A549 (cell line): ENCODE measurements around the gene WLS. TPM values are rescaled to one million over a fixed set of nuclear protein-coding genes. Genes with fewer than 3 reads are reported as not detected.

Source experiments
- ATAC-seq, 2 experiments: fragments of 200-7000 bp in 1 of 2; fragments of >200 bp in 1 of 2; cut with Nextera tagmentation in 1 of 2; cut with Tn5 transposase in 1 of 2; 3 replicates each; pipeline versions ENCODE4 v1.8.0 to v1.9.1; 2018 to 2020; ENCODE audit warnings: mild to moderate bottlenecking in 1 of 2, moderate library complexity in 1 of 2
- CTCF ChIA-PET: fragments of 300-600 bp; sonication (Branson Sonifier 250); formaldehyde crosslinking; extraction: SDS; loops from one replicate; lab custom pipeline; 2021; ENCODE audit warnings: antibody characterized with exemption, inconsistent platforms; lab: Yijun Ruan, JAX
- POLR2A ChIA-PET: fragments of 350-600 bp; formaldehyde crosslinking; extraction: SDS; loops from one replicate; lab custom pipeline; 2021; ENCODE audit warnings: antibody characterized with exemption, inconsistent platforms; lab: Yijun Ruan, JAX
- DNase-seq, 2 experiments: peaks; one replicate each; pipeline versions ENCODE4 v3.0.0 to v3.0.0-alpha.2; 2011 to 2016; ENCODE audit warnings: low read depth in 1 of 2, low spot score in 1 of 2
- FAIRE-seq: peaks from 2 replicates; lab custom pipeline; 2011; peaks lifted over from hg19 to GRCh38; lab: Jason Lieb, UNC
- H3K27ac ChIP-seq, 2 experiments: fragments of >200 bp; sonication (Bioruptor Twin); formaldehyde crosslinking; 3 replicates each; pipeline ENCODE4 v1.5.1; 2016 to 2017
- H3K4me1 ChIP-seq: fragments of >200 bp; sonication (Bioruptor Twin); formaldehyde crosslinking; 3 replicates; pipeline ENCODE4 v1.6.1; 2016
- H3K4me2 ChIP-seq: fragments of >200 bp; sonication (Bioruptor Twin); formaldehyde crosslinking; 3 replicates; pipeline ENCODE4 v1.6.1; 2016
- H3K4me3 ChIP-seq: fragments of >200 bp; sonication (Bioruptor Twin); formaldehyde crosslinking; 3 replicates; pipeline ENCODE4 v1.5.1; 2016
- H3K9me3 ChIP-seq: fragments of >200 bp; sonication (Bioruptor Twin); formaldehyde crosslinking; 3 replicates; pipeline ENCODE4 v1.6.1; 2016
- BHLHE40 ChIP-seq: IDR thresholded peaks from 2 replicates; pipeline ENCODE4 v1.6.1; 2012; ENCODE audit warnings: low read depth, low read length, inconsistent platforms
- CBX2 ChIP-seq: fragments of 200-600 bp; sonication (generic); IDR thresholded peaks from 2 replicates; pipeline ENCODE4 v1.6.1; 2016; ENCODE audit warnings: low read depth, mild to moderate bottlenecking, borderline replicate concordance
- CBX8 ChIP-seq: fragments of 200-600 bp; sonication (generic); IDR thresholded peaks from 2 replicates; pipeline ENCODE4 v1.6.1; 2016
- CEBPB ChIP-seq, 2 experiments: fragments of >200 bp in 1 of 2; sonication (Bioruptor Twin) in 1 of 2; formaldehyde crosslinking in 1 of 2; IDR thresholded peaks; 2 replicates each; pipeline ENCODE4 v1.6.1; 2012 to 2016
- CHD2 ChIP-seq: fragments of 150-350 bp; IDR thresholded peaks from 2 replicates; pipeline ENCODE4 v1.6.1; 2014; ENCODE audit warnings: low read length; ENCODE audit not compliant: partially characterized antibody
- EHF ChIP-seq: fragments of 250-450 bp; sonication (Bioruptor Pico); IDR thresholded peaks from 2 replicates; pipeline ENCODE4 v1.5.0; 2020; ENCODE audit warnings: mild to moderate bottlenecking
- EHMT2 ChIP-seq: fragments of 200-600 bp; sonication (generic); IDR thresholded peaks from 2 replicates; pipeline ENCODE4 v1.6.1; 2016; ENCODE audit warnings: antibody characterized with exemption, low read depth, mild to moderate bottlenecking, moderate library complexity
- ELK1 ChIP-seq: fragments of 150-350 bp; IDR thresholded peaks from 2 replicates; pipeline ENCODE4 v1.6.1; 2014; ENCODE audit warnings: low read depth, mild to moderate bottlenecking, low read length
- GATA3 ChIP-seq: IDR thresholded peaks from 2 replicates; pipeline ENCODE4 v1.6.1; 2012; ENCODE audit warnings: borderline replicate concordance
- HMGXB4 ChIP-seq: fragments of 250-450 bp; sonication (Bioruptor Pico); IDR thresholded peaks from 2 replicates; pipeline ENCODE4 v1.5.0; 2021; ENCODE audit warnings: mild to moderate bottlenecking, moderate library complexity, borderline replicate concordance
- JUNB ChIP-seq: fragments of >200 bp; sonication (Bioruptor Twin); formaldehyde crosslinking; IDR thresholded peaks from 2 replicates; pipeline ENCODE4 v1.6.1; 2016
- KDM1A ChIP-seq: fragments of 200-600 bp; sonication (generic); IDR thresholded peaks from 2 replicates; pipeline ENCODE4 v1.6.1; 2016; ENCODE audit warnings: low read depth, mild to moderate bottlenecking
- KDM5A ChIP-seq: fragments of 200-600 bp; sonication (generic); IDR thresholded peaks from 2 replicates; pipeline ENCODE4 v1.6.1; 2016; ENCODE audit warnings: antibody characterized with exemption, mild to moderate bottlenecking
- MAFK ChIP-seq: fragments of 450-650 bp; IDR thresholded peaks from 2 replicates; pipeline ENCODE4 v1.6.1; 2014; ENCODE audit not compliant: partially characterized antibody
- MAX ChIP-seq: IDR thresholded peaks from 2 replicates; pipeline ENCODE4 v1.6.1; 2012
- NPAS2 ChIP-seq: fragments of 250-450 bp; sonication (Bioruptor Pico); IDR thresholded peaks from 2 replicates; pipeline ENCODE4 v1.8.0; 2022; ENCODE audit warnings: mild to moderate bottlenecking, moderate library complexity, borderline replicate concordance
- PBX3 ChIP-seq: IDR thresholded peaks from 2 replicates; pipeline ENCODE4 v1.6.1; 2012
- RAD21 ChIP-seq, 2 experiments: fragments of >200 bp in 1 of 2; sonication (Bioruptor Twin) in 1 of 2; formaldehyde crosslinking in 1 of 2; IDR thresholded peaks in 1 of 2; conservative IDR thresholded peaks in 1 of 2; 2 replicates in 1 of 2; 3 replicates in 1 of 2; pipeline ENCODE4 v1.6.1; 2012 to 2018; ENCODE audit warnings: inconsistent platforms in 1 of 2
- RCOR1 ChIP-seq: fragments of 150-350 bp; IDR thresholded peaks from 2 replicates; pipeline ENCODE4 v1.6.1; 2014; ENCODE audit warnings: antibody characterized with exemption, low read length, low read depth
- RFX5 ChIP-seq: fragments of 450-650 bp; IDR thresholded peaks from 2 replicates; pipeline ENCODE4 v1.7.1; 2014; ENCODE audit warnings: antibody characterized with exemption, mild to moderate bottlenecking, moderate library complexity
- RNF2 ChIP-seq: fragments of 200-600 bp; sonication (generic); IDR thresholded peaks from 2 replicates; pipeline ENCODE4 v1.6.1; 2016; ENCODE audit warnings: low read depth, mild to moderate bottlenecking, antibody characterized with exemption, moderate library complexity, borderline replicate concordance
- SMC3 ChIP-seq: fragments of >200 bp; sonication (Bioruptor Twin); formaldehyde crosslinking; IDR thresholded peaks from 3 replicates; pipeline ENCODE4 v1.6.1; 2018; ENCODE audit warnings: inconsistent platforms
- SREBF2 ChIP-seq: fragments of 450-650 bp; IDR thresholded peaks from 2 replicates; pipeline ENCODE4 v1.6.1; 2014; ENCODE audit warnings: mild to moderate bottlenecking, moderate library complexity
- TFCP2L1 ChIP-seq: fragments of 250-450 bp; sonication (Bioruptor Pico); IDR thresholded peaks from 2 replicates; pipeline ENCODE4 v1.5.0; 2021; ENCODE audit warnings: mild to moderate bottlenecking
- TP53 ChIP-seq: fragments of 250-450 bp; sonication (Bioruptor Pico); IDR thresholded peaks from 2 replicates; pipeline ENCODE4 v1.5.0; 2021; ENCODE audit warnings: mild to moderate bottlenecking, moderate library complexity
- USF2 ChIP-seq: fragments of 450-650 bp; IDR thresholded peaks from 2 replicates; pipeline ENCODE4 v1.6.1; 2014; ENCODE audit warnings: antibody characterized with exemption
- ZSCAN20 ChIP-seq: fragments of 250-450 bp; sonication (Bioruptor Pico); IDR thresholded peaks from 2 replicates; pipeline ENCODE4 v1.8.0; 2022; ENCODE audit warnings: mild to moderate bottlenecking, moderate library complexity
- WGBS: methylation state at CpG from one replicate; pipeline ENCODE4 v1.1.6; 2017; ENCODE audit errors: missing lambda C conversion rate; 5-methylcytosine and 5-hydroxymethylcytosine counted together
- polyA plus RNA-seq, 4 experiments: library from polyadenylated mRNA; depleted of rRNA in 3 of 4; stranded (reverse); fragments of >200 nt; fragmentation: RNase III in 1 of 4; extraction: RNeasy Plus Mini Kit Qiagen cat#74134 plus additional on column Dnase treatment in 1 of 4; gene quantifications; 2 replicates in 3 of 4; 3 replicates in 1 of 4; pipeline ENCODE4 v1.2.3, GENCODE V29; 2011 to 2017

WLS gene
- polyA plus RNA-seq, 2 of the 4 experiments (the other 2 are of a cell fraction), result 6.6 to 12.1 TPM

GRCh38 chr1:68254667-68255226 lies 22.4 kb upstream of the WLS start:
- DNase-seq, result no peak
- WGBS, result 66% methylated on average over 3 of the region's 3 CpGs

GRCh38 chr1:68237040-68237439 lies 4.7 kb upstream of the WLS start:
- WGBS, result 32% methylated on average over 2 of the region's 2 CpGs
- DNase-seq, result no peak
- H3K9me3 ChIP-seq, result no peaks in the 10 kb centered on the region
- H3K4me1 ChIP-seq, result no peaks in the 10 kb centered on the region
- ChIA-PET POLR2A (no interaction called here), CTCF (no interaction called here)
- no peak for FAIRE-seq
- no peak for ATAC-seq
- TF ChIP-seq PBX3 (no peak), SREBF2 (no peak), RNF2 (no peak), NPAS2 (CRISPR knock-in tag) (no peak), CHD2 (no peak), TP53 (no peak), GATA3 (no peak), EHMT2 (no peak), USF2 (no peak), RAD21 (conservative IDR thresholded peaks at IDR 0.05 in 1 of 2, IDR thresholded peaks at IDR 0.05 in 1 of 2) (no peak), MAX (no peak), KDM1A (no peak)
- no peak overlapping the region for H3K4me3 ChIP-seq
- H3K4me2 ChIP-seq, result no peak overlapping the region
- H3K27ac ChIP-seq, result no peak overlapping the region

More at GRCh38 chr1:68254667-68255226, 22.4 kb upstream of the WLS start:
- Histone ChIP-seq H3K4me1 (no peaks in the 10 kb centered on the region), H3K4me2 (no peak overlapping the region), H3K27ac (no peak overlapping the region), H3K9me3 (no peaks in the 10 kb centered on the region), H3K4me3 (no peak overlapping the region)
- POLR2A ChIA-PET, result no interaction called here
- TF ChIP-seq EHMT2, result no peak
- TF ChIP-seq RCOR1, result no peak
- no peak for TF ChIP-seq CEBPB (IDR thresholded peaks at IDR 0.05)
- CTCF ChIA-PET, result interaction anchor here (0.9 kb wide), 1 partner anchor 12 kb away, joined by 3 read pairs; no protein-coding TSS in a partner anchor
- ATAC-seq, result no peak
- no peak for FAIRE-seq

GRCh38 chr1:68234094-68234493 lies 1.8 kb upstream of the WLS start:
- FAIRE-seq (no peak), DNase-seq (no peak)

GRCh38 chr1:68233202-68233601 lies 879 bp upstream of the WLS start:
- Histone ChIP-seq H3K9me3 (no peaks in the 10 kb centered on the region), H3K4me1 (no peaks in the 10 kb centered on the region), H3K4me2 (peak overlapping the region; percentile 84), H3K4me3 (no peak overlapping the region; the same call in 2 of the 3 replicates), H3K27ac (no peak overlapping the region)
- DNase-seq, result no peak
- ATAC-seq, result no peak
- FAIRE-seq, result no peak
- ChIA-PET POLR2A (interaction anchor here (1.7 kb wide), 1 partner anchor 11 kb away, joined by 7 read pairs; no protein-coding TSS in a partner anchor), CTCF (interaction anchor here (1.7 to 2.1 kb wide), 2 partner anchors 33 to 88 kb away, joined by 5 read pairs; no protein-coding TSS in a partner anchor)
- 58% methylated on average over 1 of the region's 1 CpG for WGBS
- no peak for TF ChIP-seq RNF2
- TF ChIP-seq KDM1A, result no peak
- TF ChIP-seq HMGXB4 (CRISPR knock-in tag), result no peak
- TF ChIP-seq CHD2, result no peak
- no peak for TF ChIP-seq RFX5
- TF ChIP-seq ELK1, result no peak
- no peak for TF ChIP-seq RCOR1
- TF ChIP-seq KDM5A, result no peak
- no peak for TF ChIP-seq BHLHE40
- no peak for TF ChIP-seq JUNB
- no peak for TF ChIP-seq EHF
- TF ChIP-seq SMC3, result no peak
- no peak for TF ChIP-seq NPAS2 (CRISPR knock-in tag)
- no peak for TF ChIP-seq CBX8
- TF ChIP-seq ZSCAN20 (CRISPR knock-in tag), result no peak
- TF ChIP-seq TFCP2L1 (CRISPR knock-in tag), result no peak
- TF ChIP-seq MAFK, result no peak

More at GRCh38 chr1:68234094-68234493, 1.8 kb upstream of the WLS start:
- no peak overlapping the region for H3K4me2 ChIP-seq
- ChIA-PET CTCF (interaction anchor here (0.6 kb wide), 1 partner anchor 76 kb away, joined by 3 read pairs; no protein-coding TSS in a partner anchor), POLR2A (no interaction called here)
- H3K4me1 ChIP-seq, result no peaks in the 10 kb centered on the region
- no peak overlapping the region for H3K4me3 ChIP-seq
- no peaks in the 10 kb centered on the region for H3K9me3 ChIP-seq
- no peak overlapping the region for H3K27ac ChIP-seq
- no peak for TF ChIP-seq CBX2
- ATAC-seq, result no peak
- WGBS, result 9% methylated on average over 2 of the region's 2 CpGs
